Hematopoietic multipotent progenitor cell (in vitro differentiated cells): ENCODE data around the gene PTTG1. TPM values are rescaled to one million over a fixed set of nuclear protein-coding genes. Genes with fewer than 3 reads are reported as not detected.

Source experiments
- DNase-seq, 3 donors: peaks; one replicate each; pipeline ENCODE4 v3.0.0-alpha.2; 2011 to 2015; ENCODE audit warnings: low read depth in 2 of 3, low spot score in 2 of 3
- small RNA-seq: library from RNA; depleted of rRNA; stranded (forward); fragments of <200 nt; gene quantifications from one replicate; pipeline ENCODE3, GENCODE V24; 2012
- total RNA-seq: library from RNA; depleted of rRNA; stranded (reverse); fragments of >200 nt; gene quantifications from one replicate; pipeline ENCODE4 v1.2.3, GENCODE V29; 2012

Gene PTTG1
- total RNA-seq, 1 donor: 19.9 TPM

DNA sequence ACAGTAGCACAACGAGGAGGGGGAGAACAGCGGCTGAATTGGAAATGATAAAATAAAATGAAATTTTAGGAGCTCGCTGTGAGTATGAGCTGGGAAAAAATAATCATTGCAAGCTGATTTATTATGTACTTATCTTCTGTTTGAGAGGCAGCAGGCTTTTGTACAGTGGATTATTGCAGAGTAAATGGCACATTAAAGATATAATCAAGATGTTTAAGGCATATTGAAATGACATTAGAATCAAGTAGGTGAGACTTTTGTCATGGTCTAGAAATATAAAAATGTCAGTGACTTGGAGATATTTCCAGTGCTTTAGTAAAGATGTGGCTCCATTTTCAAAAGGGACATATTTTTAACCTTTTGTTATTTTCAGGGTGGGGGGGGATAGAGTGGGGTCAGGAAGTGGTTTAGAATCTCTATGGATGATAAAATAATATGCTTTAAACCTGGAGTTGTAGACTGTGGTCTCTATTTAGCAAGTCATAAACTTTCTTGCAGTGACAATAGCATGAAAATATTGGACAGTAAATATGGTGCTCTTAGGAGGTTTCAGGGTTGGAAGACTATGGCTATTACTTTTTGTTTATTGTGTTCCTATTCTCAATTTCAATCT, 46.8 kb downstream of the PTTG1 start:
- DNase-seq: no peak

DNA sequence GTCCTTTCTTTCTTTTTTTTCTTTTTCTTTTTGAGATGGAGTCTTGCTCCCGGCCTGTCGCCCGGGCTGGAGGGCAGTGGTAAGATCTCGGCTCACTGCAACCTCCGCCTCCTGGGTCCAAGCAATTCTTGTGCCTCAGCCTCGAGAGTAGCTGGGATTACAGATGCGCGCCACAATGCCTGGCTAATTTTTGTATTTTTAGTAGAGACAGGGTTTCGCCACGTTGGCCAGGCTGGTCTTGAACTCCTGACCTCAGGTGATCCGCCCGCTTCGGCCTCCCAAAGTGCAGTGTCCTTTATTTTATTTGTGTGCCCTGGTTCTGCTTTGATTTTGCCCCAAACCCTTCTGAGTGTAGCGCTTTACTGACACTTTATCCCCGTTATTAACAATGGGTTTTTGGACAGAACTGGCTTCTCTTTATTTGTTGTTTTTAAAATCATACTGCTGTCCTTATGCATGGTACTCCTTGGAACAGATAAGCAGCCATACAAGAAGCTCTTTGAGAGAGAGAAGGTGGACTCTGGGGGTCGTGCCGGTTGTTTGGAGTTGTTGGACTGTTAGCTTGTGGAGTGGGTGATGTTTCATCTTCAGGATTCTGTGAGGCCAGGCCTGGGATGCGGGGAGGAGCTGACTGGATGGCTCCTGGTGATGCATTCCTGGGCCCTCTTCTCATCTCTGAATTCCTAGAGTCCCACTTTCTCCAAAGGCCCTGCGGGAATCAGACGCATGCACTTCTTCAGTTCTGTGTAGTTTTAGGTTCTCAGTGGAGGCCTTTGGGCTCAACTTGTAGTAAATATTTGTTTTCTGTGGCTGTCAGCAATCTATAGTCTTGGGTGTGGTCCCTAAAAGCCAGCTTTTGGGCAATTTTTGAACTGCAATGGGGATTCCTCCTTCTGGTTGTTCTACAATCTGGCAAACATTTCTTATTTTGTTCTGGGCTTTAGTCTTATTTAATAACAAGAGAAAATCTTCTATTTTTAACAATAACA, 47.8 kb downstream of the PTTG1 start:
- no peak for DNase-seq

DNA sequence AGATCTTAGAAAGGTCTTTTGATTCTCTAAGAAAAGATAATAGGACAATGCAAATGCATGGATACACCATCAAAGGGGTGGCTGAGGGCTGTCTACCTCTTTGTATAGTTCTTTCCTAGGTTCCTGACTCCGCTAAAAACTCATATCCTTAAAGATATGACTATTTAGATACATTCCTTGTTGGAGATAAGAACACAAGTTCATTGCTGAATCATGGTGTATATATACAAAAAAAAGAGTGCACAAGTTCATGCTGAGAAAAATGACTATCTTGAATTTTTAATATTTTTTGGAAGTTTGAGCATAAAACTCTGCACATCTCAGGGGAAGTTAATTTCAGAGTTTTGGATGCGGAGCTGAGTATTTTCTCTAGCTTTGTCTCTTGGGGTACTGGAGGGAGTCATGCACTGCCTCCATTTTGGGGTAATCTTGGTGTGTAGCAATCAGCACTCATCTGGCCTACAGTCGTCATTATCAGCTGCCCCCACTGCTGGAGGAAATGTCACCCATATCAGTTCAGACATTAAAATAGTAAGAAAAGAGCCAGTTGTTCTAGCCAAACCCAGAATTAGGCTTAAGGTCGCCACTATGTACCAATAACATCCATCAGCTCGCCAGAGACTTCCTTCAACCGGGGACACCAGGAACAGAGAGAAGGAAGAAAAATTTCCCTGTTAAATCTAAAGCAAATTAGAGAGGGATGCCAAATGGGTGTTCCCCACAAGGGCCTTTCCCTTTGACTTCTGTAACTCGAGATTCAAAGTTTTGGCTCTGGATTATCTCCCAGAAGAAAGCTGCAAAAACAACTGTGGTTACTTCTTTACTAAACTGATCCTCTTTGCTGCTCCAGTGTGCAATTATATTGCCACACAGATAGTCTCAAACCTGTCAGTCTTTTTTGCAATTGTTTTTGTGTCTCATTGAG, 49.0 kb downstream of the PTTG1 start:
- DNase-seq: no peak

DNA sequence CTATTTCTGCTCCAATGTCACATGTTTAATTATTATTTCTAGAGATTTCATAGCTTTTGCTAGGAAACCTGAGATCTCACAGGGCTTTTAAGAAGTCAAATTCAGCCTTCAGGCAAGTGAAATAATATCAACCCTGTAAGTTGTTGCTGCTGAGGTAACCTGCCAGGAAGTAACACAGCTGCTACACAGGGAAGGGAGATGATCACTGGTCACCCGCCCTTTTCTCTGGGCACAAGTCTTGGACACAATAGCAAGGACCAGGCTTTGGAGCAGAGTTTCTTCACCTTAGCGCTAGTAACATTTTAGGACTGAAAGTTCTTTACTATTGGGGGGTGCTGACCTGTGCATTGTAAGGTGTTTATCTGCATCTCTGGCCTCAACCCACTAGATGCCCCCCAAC, 50.1 kb downstream of the PTTG1 start:
- no peak for DNase-seq

DNA sequence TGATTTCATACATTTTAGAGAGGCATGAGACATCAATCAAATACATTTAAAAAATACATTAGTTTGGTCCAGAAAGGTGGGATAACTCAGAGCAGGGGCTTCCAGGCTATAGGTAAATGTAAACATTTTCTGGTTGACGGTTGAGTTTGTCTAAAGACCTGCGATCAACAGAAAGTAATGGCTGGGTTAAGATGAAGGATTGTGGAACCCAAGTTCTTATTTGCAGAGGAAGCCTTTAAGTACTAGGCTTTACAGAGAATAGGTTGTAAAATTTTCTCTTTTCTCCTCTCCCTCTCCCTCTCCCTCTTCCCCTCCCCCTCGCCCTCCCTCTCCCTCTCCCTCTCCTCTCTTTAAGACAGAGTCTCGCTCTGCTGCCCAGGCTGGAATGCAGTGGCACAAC, 50.8 kb downstream of the PTTG1 start:
- DNase-seq: no peak

DNA sequence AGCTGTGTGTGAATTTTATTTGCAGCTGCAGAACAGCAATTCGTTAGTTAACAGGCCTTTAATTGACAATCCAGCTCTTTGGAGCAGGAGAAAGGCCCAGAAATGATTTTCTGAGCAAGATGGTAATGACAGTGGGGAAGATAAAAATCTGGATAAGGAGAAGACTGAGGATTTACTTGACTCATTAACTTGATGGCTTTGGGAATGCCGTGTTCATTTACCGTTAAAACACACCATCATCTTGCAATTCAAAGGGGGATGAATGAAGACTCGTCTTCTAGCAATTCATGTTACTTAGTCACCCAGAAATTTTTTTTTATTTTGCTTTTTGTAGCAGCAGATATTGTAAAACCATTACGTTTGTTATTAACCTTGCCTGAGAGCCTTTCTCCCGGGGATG, 52.0 kb downstream of the PTTG1 start:
- DNase-seq: no peak

DNA sequence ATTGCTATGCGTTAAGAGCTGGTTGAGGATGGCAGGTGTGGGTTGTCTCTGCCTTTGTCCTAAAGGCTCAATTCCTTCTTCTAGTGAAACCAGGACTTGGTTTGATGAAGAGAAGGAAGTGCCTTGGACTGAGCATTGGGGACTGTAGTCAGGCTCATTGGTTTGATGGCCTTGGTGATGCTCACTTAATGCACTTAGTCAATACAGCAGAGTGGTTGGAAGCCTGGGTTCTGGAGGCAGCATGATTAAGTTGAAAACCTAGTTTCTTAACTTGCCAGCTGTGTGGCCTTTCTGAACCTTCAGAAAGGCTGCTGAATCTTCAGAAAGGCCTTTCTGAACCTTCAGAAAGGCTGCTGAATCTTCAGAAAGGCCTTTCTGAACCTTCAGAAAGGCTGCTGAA, 52.4 kb downstream of the PTTG1 start:
- DNase-seq: no peak

DNA sequence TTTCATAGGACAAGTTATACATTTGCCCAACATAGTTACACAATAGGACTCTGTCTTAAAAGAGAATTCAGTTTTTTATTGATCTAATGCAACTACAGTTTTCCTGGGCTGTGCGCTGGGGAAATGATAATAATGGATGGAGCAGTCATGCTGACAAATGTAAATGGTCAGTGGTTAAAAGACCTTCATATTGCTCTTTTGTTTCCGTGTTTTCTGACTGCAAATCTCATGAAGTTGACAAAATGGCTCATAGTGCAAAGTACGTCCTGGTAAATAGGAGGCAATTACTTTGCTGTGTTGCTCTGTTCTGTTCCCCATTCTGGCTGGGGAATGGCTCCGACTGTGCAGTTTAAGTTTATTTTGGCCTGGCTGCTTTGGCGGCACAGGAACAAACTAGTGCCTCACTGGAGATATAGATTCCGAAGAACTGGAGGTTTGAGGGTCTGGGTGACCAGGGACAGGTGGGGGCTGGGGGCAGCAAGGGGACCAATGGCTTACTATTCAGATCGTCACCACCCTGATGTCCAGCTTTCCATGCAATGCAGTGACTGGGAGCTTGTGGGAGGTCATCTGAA, 54.3 kb downstream of the PTTG1 start:
- no peak for DNase-seq

DNA sequence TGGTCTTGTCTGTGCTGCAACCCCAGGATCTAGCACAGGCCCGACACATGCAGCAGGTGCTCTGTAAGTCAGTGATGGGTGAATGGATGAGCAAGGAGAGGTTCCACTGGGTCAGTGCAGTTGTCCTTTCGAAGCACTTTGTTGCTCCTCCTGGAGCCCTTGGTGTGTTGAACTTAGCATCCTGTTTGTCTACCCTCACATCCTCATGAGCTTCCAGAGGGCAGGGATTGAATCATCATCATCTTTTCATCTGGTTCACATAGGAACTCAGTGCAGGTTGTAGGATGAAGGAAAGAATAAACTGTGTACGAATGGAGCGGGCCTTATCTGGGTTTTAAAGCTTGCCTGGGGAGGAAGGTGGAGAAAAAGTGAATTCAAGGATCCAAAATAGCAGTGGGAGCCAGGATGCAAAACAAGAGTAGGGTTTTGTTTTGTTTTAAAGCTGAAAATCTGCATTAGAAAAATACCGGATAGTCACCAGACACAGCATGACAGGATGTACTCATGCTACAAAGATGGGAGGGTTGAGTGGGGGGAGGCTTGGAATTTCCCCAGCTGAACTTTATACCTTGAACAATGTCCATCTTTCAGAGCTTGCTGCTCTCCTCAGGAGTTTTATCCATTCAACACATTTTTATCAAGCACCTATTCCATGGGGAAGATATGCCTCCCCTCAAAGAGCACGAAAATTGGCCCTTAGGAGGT, 55.8 kb downstream of the PTTG1 start:
- DNase-seq: no peak

DNA sequence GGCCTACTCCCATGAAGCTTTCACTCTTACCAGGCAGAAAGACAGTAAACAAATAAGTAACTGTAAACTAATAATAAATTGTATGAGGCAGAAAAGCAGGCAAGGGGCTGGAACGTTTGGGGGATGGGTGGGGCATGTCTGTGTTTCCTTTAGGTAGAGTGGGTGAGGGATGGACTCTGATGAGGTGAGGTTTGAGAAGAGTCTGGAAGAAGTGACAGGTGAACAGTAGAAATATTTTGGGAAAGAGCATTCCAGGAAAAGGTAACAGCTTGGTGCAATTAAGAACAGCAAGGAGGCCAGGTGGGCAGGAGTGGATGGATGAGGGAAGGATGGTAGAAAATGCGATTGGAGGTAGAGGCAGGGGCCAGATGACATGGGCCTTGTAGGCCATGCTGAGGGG, 56.5 kb downstream of the PTTG1 start:
- no peak for DNase-seq

Small RNA genes lying within 50 kb of the gene (small RNA-seq; reads per million reads assigned to genes)
- gene MIR3142: not detected

Other genes with a start within 250 kb of the PTTG1 start
- gene FABP6, start 192.3 kb upstream of the PTTG1 start, total RNA-seq: not detected
- 0.54 TPM for gene CCNJL, start 109.3 kb upstream of the PTTG1 start, total RNA-seq
- gene C1QTNF2, start 51.2 kb upstream of the PTTG1 start, total RNA-seq: 0.27 TPM
- 2.4 TPM for gene FAM200C, start 21.8 kb upstream of the PTTG1 start, total RNA-seq
- gene SLU7, start 2.8 kb upstream of the PTTG1 start, total RNA-seq: 21.5 TPM